ENCODE results near the gene MRPL37. TPM values are rescaled to one million over a fixed set of nuclear protein-coding genes. Genes with fewer than 3 reads are reported as not detected.

MRPL37 gene
- total and polyA plus RNA-seq, 2 of the 8 experiments (the other 6 are each of a cell fraction or from before 2014, with no cell fraction given), result 45.5 to 126 TPM

DNA sequence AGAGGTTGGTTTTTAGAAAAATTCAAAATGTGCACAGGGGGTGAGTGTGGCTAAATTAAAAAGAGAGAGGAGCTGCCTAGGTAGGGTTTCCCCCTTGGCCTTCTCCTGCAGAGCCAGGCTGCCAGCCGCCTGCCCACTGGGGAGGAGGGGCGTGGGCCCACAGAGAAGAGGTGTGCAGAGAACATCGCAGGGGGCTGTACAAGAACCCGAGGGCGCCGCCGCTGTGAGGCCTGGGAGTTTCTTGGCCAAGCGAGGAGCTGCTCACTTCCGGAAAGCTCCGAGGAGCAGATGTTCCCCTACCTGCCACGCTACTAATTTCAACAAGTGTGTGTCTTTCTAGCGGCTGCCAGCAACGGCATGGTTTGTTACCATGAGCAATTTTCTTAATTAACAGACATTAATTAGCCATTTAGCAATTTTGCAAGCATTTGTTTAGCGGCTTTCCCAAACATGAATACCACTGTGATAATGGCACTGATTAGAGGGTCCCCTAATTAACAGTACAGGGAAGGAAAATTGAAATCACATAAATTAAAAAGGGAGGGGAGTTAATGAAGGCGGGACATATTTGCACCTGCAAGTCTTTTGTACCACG is 59.7 kb downstream of the MRPL37 start:
- no peak overlapping the region for H3K9ac ChIP-seq (replicated peaks in 1 of 4; ENCODE audit: extremely low read depth in 1 of 4, low read depth in 3 of 4, low read length in 3 of 4)
- H3K36me3 ChIP-seq (ENCODE audit: control insufficient read depth in 2 of 4, insufficient read depth in 4 of 4, low read length in 3 of 4), result no peaks in the 10 kb centered on the region
- H2BK5ac ChIP-seq (ENCODE audit: low read depth, low read length), result no peak overlapping the region
- H3K23ac ChIP-seq (ENCODE audit: insufficient read length), result no peak overlapping the region
- DNase-seq (ENCODE audit: low read depth in 1 of 2, low spot score in 2 of 2) (no peak), FAIRE-seq (no peak)
- H3K27ac ChIP-seq (ENCODE audit: low read depth, low read length), result no peak overlapping the region
- no peak overlapping the region for H4K5ac ChIP-seq (ENCODE audit: insufficient read length, low read depth, low read length)
- POLR2A ChIA-PET (ENCODE audit: partially characterized antibody), result interaction anchor here (1.5 kb wide), 1 partner anchor 10 kb away, joined by 4 read pairs; no protein-coding TSS in a partner anchor
- no peak overlapping the region for H2BK120ac ChIP-seq (replicated peaks; ENCODE audit: low read depth, low read length)
- H3K4me1 ChIP-seq (replicated peaks in 1 of 4; ENCODE audit: control insufficient read depth in 3 of 4, insufficient read depth in 4 of 4, low read length in 3 of 4), result peaks cover 3 to 15% (median 4%) of the 10 kb centered on the region in 4 experiments
- no peak for TF ChIP-seq TCF12 (IDR thresholded peaks at IDR 0.05; ENCODE audit: low read depth, low read length)
- no peak overlapping the region for H2AFZ ChIP-seq (ENCODE audit: low read length)
- H2BK15ac ChIP-seq (ENCODE audit: low read length), result no peak overlapping the region
- peaks cover 4 to 16% of the 10 kb centered on the region in 2 experiments for H4K20me1 ChIP-seq (replicated peaks in 1 of 2; ENCODE audit: control insufficient read depth in 1 of 2, insufficient read depth in 2 of 2, low read length in 2 of 2)
- no peak overlapping the region for H2AK5ac ChIP-seq (ENCODE audit: low read depth, low read length)
- no peak overlapping the region for H3K14ac ChIP-seq (ENCODE audit: insufficient read length)
- CTCF ChIA-PET (ENCODE audit: partially characterized antibody), result interaction anchor here (0.6 to 2.1 kb wide), 4 partner anchors 9 to 101 kb away, joined by 3 to 6 read pairs (median 4); no protein-coding TSS in a partner anchor
- peaks cover 0 to 39% of the 10 kb centered on the region in 2 experiments; a peak in 1 of 4 replicates for H3K79me2 ChIP-seq (ENCODE audit: control insufficient read depth in 1 of 2, insufficient read depth in 2 of 2, low read length in 2 of 2)
- no peaks in the 10 kb centered on the region for H3K23me2 ChIP-seq (ENCODE audit: low read depth, low read length)
- no peaks in the 10 kb centered on the region for H3K9me3 ChIP-seq (ENCODE audit: insufficient read depth in 2 of 2, low read depth in 1 of 2, low read length in 1 of 2)
- H2BK12ac ChIP-seq (ENCODE audit: low read depth, low read length), result no peak overlapping the region
- H3K4me3 ChIP-seq (ENCODE audit: extremely low read depth in 1 of 4, insufficient read depth in 2 of 4, low read depth in 3 of 4, low read length in 4 of 4), result no peak overlapping the region
- WGBS, 2 experiments (ENCODE audit: extremely low coverage in 1 of 2, insufficient coverage in 1 of 2, insufficient read length in 1 of 2, insufficient replicate concordance in 2 of 2, low coverage in 1 of 2, low lambda C conversion rate in 2 of 2, missing lambda C conversion rate in 1 of 2), result 94% methylated on average over 15 of the region's 16 CpGs; no CpG with 5 or more reads in 1 of the 2 experiments
- H3K56ac ChIP-seq (replicated peaks; ENCODE audit: insufficient read length, low read depth, low read length), result no peak overlapping the region
- H3K18ac ChIP-seq (ENCODE audit: extremely low read depth, low read length), result no peak overlapping the region
- no peak overlapping the region for H3K4me2 ChIP-seq (ENCODE audit: insufficient read depth in 1 of 2, low read depth in 2 of 2, low read length in 2 of 2)
- no peak overlapping the region for H3K4ac ChIP-seq (replicated peaks; ENCODE audit: insufficient read length, low read depth, low read length)
- H3K79me1 ChIP-seq (ENCODE audit: low read depth, low read length), result peaks cover 12% of the 10 kb centered on the region
- H2BK20ac ChIP-seq (ENCODE audit: low read length), result no peak overlapping the region
- H4K91ac ChIP-seq (replicated peaks; ENCODE audit: insufficient read length, low read length), result no peak overlapping the region
- no peaks in the 10 kb centered on the region for H3K27me3 ChIP-seq (replicated peaks in 1 of 4; ENCODE audit: control insufficient read depth in 3 of 4, extremely low read depth in 1 of 4, insufficient read depth in 3 of 4, low read length in 3 of 4)
- H4K8ac ChIP-seq (ENCODE audit: extremely low read depth, insufficient read depth, low read length), result no peak overlapping the region

Measured in H1 (cell line).